HG03442 (cell line): ENCODE data around the gene GPER1.
"Not testable (repeated sequence)": the region's sequence is repeated elsewhere in the genome, so short reads cannot be mapped to it uniquely, and the experiment has no call there.

ENCODE experiments used
- ATAC-seq: cut with Tn5 transposase; IDR thresholded peaks from one replicate; pipeline ENCODE4 v1.9.1; 2021; ENCODE audit warnings: mild to moderate bottlenecking, moderate library complexity; ENCODE audit not compliant: unreplicated experiment

Gene GPER1

GRCh38 chr7:1140476-1141104 is 52.7 kb downstream of the GPER1 start:
- ATAC-seq = no peak

GRCh38 chr7:1141651-1142050 is 53.7 kb downstream of the GPER1 start:
- ATAC-seq = no peak

- ATAC-seq = no peak
Observed at GRCh38 chr7:1142051-1142635, 54.2 kb downstream of the GPER1 start.

GRCh38 chr7:1143031-1143430 is 55.1 kb downstream of the GPER1 start:
- not testable (repeated sequence) for ATAC-seq
